Panc1 (cell line): ENCODE data around the gene TIGD6.
A peak's percentile ranks its signal among the peaks of the same experiment; 100 is the strongest.

Source experiments
- TF ChIP-seq, protein P1 (sequence below): fragments of 450-650 bp; IDR thresholded peaks from 2 replicates; pipeline ENCODE4 v1.5.1; 2017; ENCODE audit warnings: mild to moderate bottlenecking
- TF ChIP-seq, protein P2 (sequence below), 2 experiments: IDR thresholded peaks; 2 replicates each; pipeline ENCODE4 v1.6.1; 2011 to 2012; ENCODE audit warnings: low read depth in 2 of 2, control low read depth in 1 of 2, low read length in 1 of 2, mild to moderate bottlenecking in 1 of 2, moderate library complexity in 1 of 2; ENCODE audit not compliant: insufficient read depth in 1 of 2

DNA sequence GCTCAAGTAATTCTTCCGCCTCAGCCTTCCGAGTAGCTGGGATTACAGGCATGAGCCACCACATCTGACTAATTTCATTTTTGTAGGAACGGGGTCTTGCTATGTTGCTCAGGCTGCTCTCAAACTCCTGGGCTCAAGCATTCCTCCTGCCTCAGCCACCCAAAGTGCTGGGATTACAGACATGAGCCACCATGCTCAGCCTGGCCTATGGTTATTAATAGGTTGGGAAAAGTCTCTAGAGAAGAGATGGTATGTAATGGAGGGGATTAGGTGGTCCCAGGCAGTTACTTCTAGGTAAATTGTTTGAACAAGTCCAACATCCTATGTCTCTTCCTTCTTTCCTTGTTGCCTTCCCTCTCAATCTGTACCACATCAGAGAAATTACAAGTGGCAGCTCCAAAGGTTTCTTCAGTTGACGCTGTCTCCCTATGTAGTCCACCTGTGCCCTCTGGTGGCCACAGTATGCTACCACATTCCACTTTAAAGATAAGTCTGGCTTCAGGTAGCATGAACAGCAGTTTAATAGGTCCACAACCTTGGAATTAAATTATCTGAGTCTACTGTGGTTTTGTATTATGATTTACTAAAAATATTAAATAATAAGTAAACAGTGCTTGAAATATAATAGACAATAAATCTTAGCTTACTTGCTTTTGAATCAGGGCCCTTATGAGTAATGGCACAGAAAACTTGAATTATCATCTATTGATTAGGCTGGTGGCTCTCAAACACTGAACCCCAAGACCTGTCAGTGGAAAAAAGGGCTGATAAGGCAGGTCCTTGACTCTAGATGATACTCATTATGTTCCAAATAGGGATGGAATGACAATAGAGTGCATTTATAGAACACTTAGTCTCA lies 9.7 kb downstream of the TIGD6 start:
- TF ChIP-seq, protein P1, sequence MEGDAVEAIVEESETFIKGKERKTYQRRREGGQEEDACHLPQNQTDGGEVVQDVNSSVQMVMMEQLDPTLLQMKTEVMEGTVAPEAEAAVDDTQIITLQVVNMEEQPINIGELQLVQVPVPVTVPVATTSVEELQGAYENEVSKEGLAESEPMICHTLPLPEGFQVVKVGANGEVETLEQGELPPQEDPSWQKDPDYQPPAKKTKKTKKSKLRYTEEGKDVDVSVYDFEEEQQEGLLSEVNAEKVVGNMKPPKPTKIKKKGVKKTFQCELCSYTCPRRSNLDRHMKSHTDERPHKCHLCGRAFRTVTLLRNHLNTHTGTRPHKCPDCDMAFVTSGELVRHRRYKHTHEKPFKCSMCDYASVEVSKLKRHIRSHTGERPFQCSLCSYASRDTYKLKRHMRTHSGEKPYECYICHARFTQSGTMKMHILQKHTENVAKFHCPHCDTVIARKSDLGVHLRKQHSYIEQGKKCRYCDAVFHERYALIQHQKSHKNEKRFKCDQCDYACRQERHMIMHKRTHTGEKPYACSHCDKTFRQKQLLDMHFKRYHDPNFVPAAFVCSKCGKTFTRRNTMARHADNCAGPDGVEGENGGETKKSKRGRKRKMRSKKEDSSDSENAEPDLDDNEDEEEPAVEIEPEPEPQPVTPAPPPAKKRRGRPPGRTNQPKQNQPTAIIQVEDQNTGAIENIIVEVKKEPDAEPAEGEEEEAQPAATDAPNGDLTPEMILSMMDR = peak; percentile 94
- TF ChIP-seq, protein P2, sequence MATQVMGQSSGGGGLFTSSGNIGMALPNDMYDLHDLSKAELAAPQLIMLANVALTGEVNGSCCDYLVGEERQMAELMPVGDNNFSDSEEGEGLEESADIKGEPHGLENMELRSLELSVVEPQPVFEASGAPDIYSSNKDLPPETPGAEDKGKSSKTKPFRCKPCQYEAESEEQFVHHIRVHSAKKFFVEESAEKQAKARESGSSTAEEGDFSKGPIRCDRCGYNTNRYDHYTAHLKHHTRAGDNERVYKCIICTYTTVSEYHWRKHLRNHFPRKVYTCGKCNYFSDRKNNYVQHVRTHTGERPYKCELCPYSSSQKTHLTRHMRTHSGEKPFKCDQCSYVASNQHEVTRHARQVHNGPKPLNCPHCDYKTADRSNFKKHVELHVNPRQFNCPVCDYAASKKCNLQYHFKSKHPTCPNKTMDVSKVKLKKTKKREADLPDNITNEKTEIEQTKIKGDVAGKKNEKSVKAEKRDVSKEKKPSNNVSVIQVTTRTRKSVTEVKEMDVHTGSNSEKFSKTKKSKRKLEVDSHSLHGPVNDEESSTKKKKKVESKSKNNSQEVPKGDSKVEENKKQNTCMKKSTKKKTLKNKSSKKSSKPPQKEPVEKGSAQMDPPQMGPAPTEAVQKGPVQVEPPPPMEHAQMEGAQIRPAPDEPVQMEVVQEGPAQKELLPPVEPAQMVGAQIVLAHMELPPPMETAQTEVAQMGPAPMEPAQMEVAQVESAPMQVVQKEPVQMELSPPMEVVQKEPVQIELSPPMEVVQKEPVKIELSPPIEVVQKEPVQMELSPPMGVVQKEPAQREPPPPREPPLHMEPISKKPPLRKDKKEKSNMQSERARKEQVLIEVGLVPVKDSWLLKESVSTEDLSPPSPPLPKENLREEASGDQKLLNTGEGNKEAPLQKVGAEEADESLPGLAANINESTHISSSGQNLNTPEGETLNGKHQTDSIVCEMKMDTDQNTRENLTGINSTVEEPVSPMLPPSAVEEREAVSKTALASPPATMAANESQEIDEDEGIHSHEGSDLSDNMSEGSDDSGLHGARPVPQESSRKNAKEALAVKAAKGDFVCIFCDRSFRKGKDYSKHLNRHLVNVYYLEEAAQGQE (IDR thresholded peaks at IDR 0.05; ENCODE audit: insufficient read depth in 1 of 2, low read depth in 2 of 2, low read length in 1 of 2) = no peak
